ENCODE results near the gene PCSK1. TPM values are rescaled to one million over a fixed set of nuclear protein-coding genes. Genes with fewer than 3 reads are reported as not detected.

PCSK1 gene
- polyA plus RNA-seq, 3 donors: not detected

- no peak overlapping the region for H3K27ac Mint-ChIP-seq
- intact Hi-C loops (cut with micrococcal nuclease): loop anchor here in 1 of 2 donors (10.0 kb wide), 1 partner anchor 257 kb away; no protein-coding TSS in a partner anchor
- H4K20me1 ChIP-seq (ENCODE audit: insufficient read depth, low read length): no peaks in the 10 kb centered on the region
- H3K9me3 ChIP-seq (replicated peaks in 1 of 2; ENCODE audit: control insufficient read depth in 1 of 2, insufficient read depth in 1 of 2, low read length in 2 of 2): no peaks in the 10 kb centered on the region
- H3K27me3 ChIP-seq (ENCODE audit: control insufficient read depth in 2 of 2, insufficient read depth in 2 of 2, low read length in 2 of 2): no peaks in the 10 kb centered on the region
- no peak overlapping the region for H3K27ac ChIP-seq (ENCODE audit: low read depth in 1 of 2, low read length in 2 of 2)
- H3K27me3 Mint-ChIP-seq (ENCODE audit: low read depth in 3 of 3): no peaks in the 10 kb centered on the region
- H3K36me3 ChIP-seq (replicated peaks in 1 of 2; ENCODE audit: control insufficient read depth in 1 of 2, insufficient read depth in 2 of 2, low read length in 2 of 2): no peaks in the 10 kb centered on the region
- no peak overlapping the region for H3K4me3 Mint-ChIP-seq
- 85% methylated on average over 2 of the region's 4 CpGs for WGBS (ENCODE audit: insufficient coverage)
- H3K4me1 Mint-ChIP-seq: peaks cover 18% of the 10 kb centered on the region
- H3K79me2 ChIP-seq (ENCODE audit: insufficient read depth, low read length): no peaks in the 10 kb centered on the region
- no peak overlapping the region for H3K4me3 ChIP-seq (replicated peaks in 1 of 3; ENCODE audit: low read depth in 2 of 3, low read length in 3 of 3)
- H3K9me3 Mint-ChIP-seq: peaks cover 0 to 2% (median 0%) of the 10 kb centered on the region in 7 donors
- H3K4me2 ChIP-seq (replicated peaks; ENCODE audit: extremely low read depth, low read length, poor library complexity, severe bottlenecking): no peak overlapping the region
- no peak overlapping the region for H2AFZ ChIP-seq (ENCODE audit: insufficient read depth, low read depth, low read length, poor library complexity, severe bottlenecking)
- H3K9ac ChIP-seq (ENCODE audit: insufficient read depth, low read length, poor library complexity, severe bottlenecking): no peak overlapping the region
- DNase-seq: no peak
- peaks cover 3 to 8% of the 10 kb centered on the region in 2 donors for H3K4me1 ChIP-seq (ENCODE audit: control insufficient read depth in 1 of 2, insufficient read depth in 2 of 2, low read length in 2 of 2)
- TF ChIP-seq CTCF (IDR thresholded peaks at IDR 0.05): no peak
- no peaks in the 10 kb centered on the region for H3K36me3 Mint-ChIP-seq
Measured at GRCh38 chr5:96347502-96348292, 85.4 kb downstream of the PCSK1 start.

- peaks cover 0 to 3% of the 10 kb centered on the region in 2 donors for H3K4me1 ChIP-seq (ENCODE audit: control insufficient read depth in 1 of 2, insufficient read depth in 2 of 2, low read length in 2 of 2)
- no peak overlapping the region for H3K4me2 ChIP-seq (replicated peaks; ENCODE audit: extremely low read depth, low read length, poor library complexity, severe bottlenecking)
- 0% methylated on average over 1 of the region's 6 CpGs for whole genome bisulfite sequencing (ENCODE audit: insufficient coverage)
- Mint-ChIP-seq H3K27me3 (ENCODE audit: low read depth in 3 of 3) (no peaks in the 10 kb centered on the region), H3K4me3 (no peak overlapping the region), H3K36me3 (no peaks in the 10 kb centered on the region), H3K9me3 (no peaks in the 10 kb centered on the region), H3K27ac (no peak overlapping the region), H3K4me1 (peaks cover 14% of the 10 kb centered on the region)
- H3K9ac ChIP-seq (ENCODE audit: insufficient read depth, low read length, poor library complexity, severe bottlenecking): no peak overlapping the region
- no peaks in the 10 kb centered on the region for H4K20me1 ChIP-seq (ENCODE audit: insufficient read depth, low read length)
- intact Hi-C loops (cut with micrococcal nuclease): loop anchor here in 1 of 2 donors (10.0 kb wide), 1 partner anchor 260 kb away; no protein-coding TSS in a partner anchor
- no peak overlapping the region for H2AFZ ChIP-seq (ENCODE audit: insufficient read depth, low read depth, low read length, poor library complexity, severe bottlenecking)
- peak; percentile 49 for TF ChIP-seq CTCF (IDR thresholded peaks at IDR 0.05)
- no peaks in the 10 kb centered on the region for H3K9me3 ChIP-seq (replicated peaks in 1 of 2; ENCODE audit: control insufficient read depth in 1 of 2, insufficient read depth in 1 of 2, low read length in 2 of 2)
- H3K79me2 ChIP-seq (ENCODE audit: insufficient read depth, low read length): no peaks in the 10 kb centered on the region
- no peaks in the 10 kb centered on the region for H3K36me3 ChIP-seq (replicated peaks in 1 of 2; ENCODE audit: control insufficient read depth in 1 of 2, insufficient read depth in 2 of 2, low read length in 2 of 2)
- H3K4me3 ChIP-seq (replicated peaks in 1 of 3; ENCODE audit: low read depth in 2 of 3, low read length in 3 of 3): no peak overlapping the region
- peak in 2 of 3 donors; percentile 21 to 29 for DNase-seq
- no peak overlapping the region for H3K27ac ChIP-seq (ENCODE audit: low read depth in 1 of 2, low read length in 2 of 2)
- H3K27me3 ChIP-seq (ENCODE audit: control insufficient read depth in 2 of 2, insufficient read depth in 2 of 2, low read length in 2 of 2): no peaks in the 10 kb centered on the region
Measured at GRCh38 chr5:96344678-96345577, 88.1 kb downstream of the PCSK1 start.

All from CD14-positive monocyte (primary cell).